Gastroesophageal sphincter (tissue), 3 donors: ENCODE results near the gene CCT8.

Experiments
- POLR2A ChIP-seq, 2 donors: fragments of 450-650 bp; IDR thresholded peaks; one replicate each; pipeline ENCODE4 v1.6.1; 2017; ENCODE audit warnings: antibody characterized with exemption in 2 of 2, mild to moderate bottlenecking in 2 of 2, moderate library complexity in 1 of 2
- TF ChIP-seq, protein P1 (sequence below), 4 experiments: fragments of 200-600 bp in 2 of 4; fragments of 450-650 bp in 2 of 4; sonication (generic) in 1 of 4; IDR thresholded peaks; one replicate each; pipeline ENCODE4 v1.5.1; 2017 to 2019; ENCODE audit warnings: antibody characterized with exemption in 4 of 4, mild to moderate bottlenecking in 2 of 4, moderate library complexity in 2 of 4

DNA sequence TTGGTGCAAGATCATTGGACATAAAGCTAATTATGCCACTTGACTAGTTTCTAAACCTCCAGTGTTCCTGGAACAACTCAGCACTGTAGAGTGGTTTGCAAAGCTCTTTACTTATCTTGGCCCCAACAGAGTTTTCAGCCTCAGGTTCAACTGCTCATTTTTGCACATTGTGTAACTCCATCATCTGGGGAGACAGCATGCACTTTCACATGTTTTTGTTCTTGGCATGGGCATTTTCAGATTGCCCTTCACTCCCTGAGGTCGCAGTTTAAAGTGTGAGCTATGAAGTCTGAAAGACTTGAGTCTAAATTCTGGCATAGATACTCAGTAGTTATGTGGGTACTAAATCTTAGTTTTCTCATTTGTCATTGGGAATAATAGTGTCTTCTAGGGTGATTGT is 43.9 kb downstream of the CCT8 start:
- TF ChIP-seq POLR2A (IDR thresholded peaks at IDR 0.05) = no peak
- TF ChIP-seq, protein P1, sequence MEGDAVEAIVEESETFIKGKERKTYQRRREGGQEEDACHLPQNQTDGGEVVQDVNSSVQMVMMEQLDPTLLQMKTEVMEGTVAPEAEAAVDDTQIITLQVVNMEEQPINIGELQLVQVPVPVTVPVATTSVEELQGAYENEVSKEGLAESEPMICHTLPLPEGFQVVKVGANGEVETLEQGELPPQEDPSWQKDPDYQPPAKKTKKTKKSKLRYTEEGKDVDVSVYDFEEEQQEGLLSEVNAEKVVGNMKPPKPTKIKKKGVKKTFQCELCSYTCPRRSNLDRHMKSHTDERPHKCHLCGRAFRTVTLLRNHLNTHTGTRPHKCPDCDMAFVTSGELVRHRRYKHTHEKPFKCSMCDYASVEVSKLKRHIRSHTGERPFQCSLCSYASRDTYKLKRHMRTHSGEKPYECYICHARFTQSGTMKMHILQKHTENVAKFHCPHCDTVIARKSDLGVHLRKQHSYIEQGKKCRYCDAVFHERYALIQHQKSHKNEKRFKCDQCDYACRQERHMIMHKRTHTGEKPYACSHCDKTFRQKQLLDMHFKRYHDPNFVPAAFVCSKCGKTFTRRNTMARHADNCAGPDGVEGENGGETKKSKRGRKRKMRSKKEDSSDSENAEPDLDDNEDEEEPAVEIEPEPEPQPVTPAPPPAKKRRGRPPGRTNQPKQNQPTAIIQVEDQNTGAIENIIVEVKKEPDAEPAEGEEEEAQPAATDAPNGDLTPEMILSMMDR (IDR thresholded peaks at IDR 0.05) = no peak
